WTC11 (cell line): ENCODE results near the gene ABCC6. TPM values are rescaled to one million over a fixed set of nuclear protein-coding genes. Genes with fewer than 3 reads are reported as not detected.

Source experiments
- ATAC-seq: fragments of 200-7000 bp; cut with Tn5 transposase; 2 replicates; pipeline ENCODE4 v1.10.0; 2021; ENCODE audit warnings: mild to moderate bottlenecking, moderate library complexity
- CTCF ChIA-PET: fragments of 300-600 bp; sonication (Branson Sonifier 250); formaldehyde crosslinking; loops from one replicate; lab custom pipeline; 2021; ENCODE audit warnings: antibody characterized with exemption; lab: Charles Lee
- POLR2A ChIA-PET: fragments of 350-600 bp; sonication (Branson Sonifier 250); formaldehyde crosslinking; loops from one replicate; lab custom pipeline; 2021; ENCODE audit warnings: antibody characterized with exemption; lab: Charles Lee
- DNase-seq: peaks from one replicate; pipeline ENCODE4 v3.0.0; 2021; ENCODE audit warnings: low spot score
- H3K27ac Mint-ChIP-seq: 2 replicates; pipeline ENCODE4 v1.8.0; 2021; ENCODE audit warnings: mixed read lengths
- H3K27me3 Mint-ChIP-seq: 2 replicates; pipeline ENCODE4 v1.8.0; 2021; ENCODE audit warnings: low read depth, mild to moderate bottlenecking, moderate library complexity, mixed read lengths
- H3K36me3 Mint-ChIP-seq: 2 replicates; pipeline ENCODE4 v1.8.0; 2021; ENCODE audit warnings: mixed read lengths
- H3K4me1 Mint-ChIP-seq: 2 replicates; pipeline ENCODE4 v1.8.0; 2022; ENCODE audit warnings: mixed read lengths
- H3K4me3 Mint-ChIP-seq: 2 replicates; pipeline ENCODE4 v1.8.0; 2021; ENCODE audit warnings: mild to moderate bottlenecking, moderate library complexity, mixed read lengths
- H3K9me3 Mint-ChIP-seq: 2 replicates; pipeline ENCODE4 v1.8.0; 2021; ENCODE audit warnings: mixed read lengths
- ATF1 ChIP-seq: sonication (generic); formaldehyde crosslinking; IDR thresholded peaks from 2 replicates; pipeline ENCODE4 v1.8.1; 2023; ENCODE audit warnings: mild to moderate bottlenecking, moderate library complexity, missing genetic modification reagents
- CREM ChIP-seq: sonication (generic); formaldehyde crosslinking; IDR thresholded peaks from 2 replicates; pipeline ENCODE4 v1.8.1; 2022; ENCODE audit warnings: mild to moderate bottlenecking, missing genetic modification reagents, moderate library complexity
- FOXK1 ChIP-seq: sonication (generic); formaldehyde crosslinking; IDR thresholded peaks from 2 replicates; pipeline ENCODE4 v1.8.0; 2022; ENCODE audit warnings: mild to moderate bottlenecking, moderate library complexity, missing genetic modification reagents
- GRHL2 ChIP-seq: fragments of 250-450 bp; sonication (Bioruptor Pico); IDR thresholded peaks from 2 replicates; pipeline ENCODE4 v1.8.0; 2022; ENCODE audit warnings: mild to moderate bottlenecking, moderate library complexity; ENCODE audit not compliant: insufficient replicate concordance, severe bottlenecking
- HMGA2 ChIP-seq: fragments of 250-450 bp; sonication (Bioruptor Pico); IDR thresholded peaks from 2 replicates; pipeline ENCODE4 v1.4.0; 2021; ENCODE audit warnings: mild to moderate bottlenecking, moderate library complexity
- IRF2 ChIP-seq: sonication (generic); formaldehyde crosslinking; IDR thresholded peaks from 2 replicates; pipeline ENCODE4 v1.8.0; 2022; ENCODE audit warnings: low read depth, missing genetic modification reagents, borderline replicate concordance
- JAZF1 ChIP-seq: fragments of 250-450 bp; sonication (Bioruptor Pico); IDR thresholded peaks from 2 replicates; pipeline ENCODE4 v1.9.0; 2021; ENCODE audit warnings: moderate library complexity, mild to moderate bottlenecking, inconsistent platforms
- JUN ChIP-seq: sonication (generic); formaldehyde crosslinking; IDR thresholded peaks from 2 replicates; pipeline ENCODE4 v1.8.0; 2023; ENCODE audit warnings: mild to moderate bottlenecking, missing genetic modification reagents
- NR1H2 ChIP-seq: sonication (generic); formaldehyde crosslinking; IDR thresholded peaks from 2 replicates; pipeline ENCODE4 v1.9.0; 2021; ENCODE audit warnings: mild to moderate bottlenecking, moderate library complexity, missing genetic modification reagents
- ZNF121 ChIP-seq: sonication (generic); formaldehyde crosslinking; IDR thresholded peaks from 2 replicates; pipeline ENCODE4 v1.8.0; 2023; ENCODE audit warnings: missing genetic modification reagents
- ZNF138 ChIP-seq: sonication (generic); formaldehyde crosslinking; conservative IDR thresholded peaks from 2 replicates; pipeline ENCODE4 v1.8.1; 2022; ENCODE audit warnings: mild to moderate bottlenecking, moderate library complexity, missing genetic modification reagents
- ZNF317 ChIP-seq: sonication (generic); formaldehyde crosslinking; IDR thresholded peaks from 2 replicates; pipeline ENCODE4 v1.8.1; 2023; ENCODE audit warnings: low read depth, mild to moderate bottlenecking, moderate library complexity, missing genetic modification reagents, borderline replicate concordance
- total RNA-seq: library from RNA; stranded (reverse); gene quantifications from 3 replicates; pipeline ENCODE4 v1.2.3, GENCODE V29; 2021
- TF ChIP-seq, protein P1 (sequence below): sonication (generic); formaldehyde crosslinking; IDR thresholded peaks from 2 replicates; pipeline ENCODE4 v1.8.1; 2023; ENCODE audit warnings: mild to moderate bottlenecking, missing genetic modification reagents, borderline replicate concordance
- TF ChIP-seq, protein P2 (sequence below): sonication (generic); formaldehyde crosslinking; IDR thresholded peaks from 2 replicates; pipeline ENCODE4 v1.8.1; 2022; ENCODE audit warnings: low read depth, mild to moderate bottlenecking, moderate library complexity, missing genetic modification reagents, borderline replicate concordance
- TF ChIP-seq, protein P3 (sequence below): sonication (generic); formaldehyde crosslinking; IDR thresholded peaks from 2 replicates; pipeline ENCODE4 v1.8.1; 2023; ENCODE audit warnings: mild to moderate bottlenecking, missing genetic modification reagents, moderate library complexity
- TF ChIP-seq, protein P4 (sequence below): sonication (generic); formaldehyde crosslinking; IDR thresholded peaks from 2 replicates; pipeline ENCODE4 v1.8.0; 2022; ENCODE audit warnings: mild to moderate bottlenecking, missing genetic modification reagents
- TF ChIP-seq, protein P5 (sequence below): fragments of 250-450 bp; sonication (Bioruptor Pico); IDR thresholded peaks from 2 replicates; pipeline ENCODE4 v1.9.0; 2021; ENCODE audit warnings: mild to moderate bottlenecking
- TF ChIP-seq, protein P6 (sequence below): sonication (generic); formaldehyde crosslinking; IDR thresholded peaks from 2 replicates; pipeline ENCODE4 v1.8.1; 2022; ENCODE audit warnings: missing genetic modification reagents, borderline replicate concordance
- TF ChIP-seq, protein P7 (sequence below): sonication (generic); formaldehyde crosslinking; IDR thresholded peaks from 2 replicates; pipeline ENCODE4 v1.8.1; 2023; ENCODE audit warnings: mild to moderate bottlenecking, missing genetic modification reagents, moderate library complexity

ABCC6 gene
- total RNA-seq, 1 experiment from 2014 or later: 1.3 TPM

DNA sequence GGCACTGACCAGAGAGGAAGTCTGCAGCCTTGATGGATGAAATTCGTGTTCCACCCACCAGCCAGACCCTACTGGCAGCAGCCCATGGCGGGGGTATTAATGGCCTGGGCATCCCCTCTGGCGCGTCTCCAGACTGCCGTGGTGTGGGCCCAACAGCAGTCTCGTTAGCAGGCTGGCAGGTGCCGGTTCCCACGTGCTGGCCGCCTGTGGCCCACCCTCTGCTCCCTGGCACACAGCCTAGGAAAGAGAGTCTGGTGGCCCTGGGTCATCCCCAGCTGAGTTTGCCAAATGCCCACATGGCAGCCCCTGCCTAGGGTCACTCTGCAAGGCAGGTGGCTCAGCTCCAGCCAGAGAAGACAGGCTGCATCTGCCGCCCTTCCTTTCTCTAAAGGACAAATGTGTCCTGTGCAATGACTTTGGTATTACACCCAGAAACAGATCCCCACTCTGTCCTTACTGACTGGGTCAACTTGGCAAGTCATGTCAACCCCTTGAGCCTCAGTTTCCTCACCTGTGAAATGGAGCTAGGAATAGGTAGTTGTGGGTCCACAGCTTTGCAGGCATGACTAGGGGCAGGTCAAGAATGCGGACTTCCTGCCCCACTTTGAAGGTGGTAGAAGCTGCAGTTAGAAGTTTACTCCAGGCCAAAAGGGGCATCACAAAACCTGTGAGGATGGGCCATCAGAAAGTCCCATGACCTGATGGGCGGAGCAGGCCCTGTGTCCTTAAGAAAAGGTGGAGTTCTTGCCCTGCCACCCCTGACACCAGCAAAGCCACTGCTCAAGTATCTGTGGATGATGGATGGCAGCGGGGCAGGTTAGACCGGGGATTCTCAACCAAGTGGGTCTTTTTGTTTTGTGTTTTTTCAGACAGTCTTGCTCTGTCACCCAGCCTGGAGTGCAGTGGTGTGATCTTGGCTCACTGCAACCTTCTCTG lies 76.6 kb downstream of the ABCC6 start (continued):
- TF ChIP-seq, protein P1, sequence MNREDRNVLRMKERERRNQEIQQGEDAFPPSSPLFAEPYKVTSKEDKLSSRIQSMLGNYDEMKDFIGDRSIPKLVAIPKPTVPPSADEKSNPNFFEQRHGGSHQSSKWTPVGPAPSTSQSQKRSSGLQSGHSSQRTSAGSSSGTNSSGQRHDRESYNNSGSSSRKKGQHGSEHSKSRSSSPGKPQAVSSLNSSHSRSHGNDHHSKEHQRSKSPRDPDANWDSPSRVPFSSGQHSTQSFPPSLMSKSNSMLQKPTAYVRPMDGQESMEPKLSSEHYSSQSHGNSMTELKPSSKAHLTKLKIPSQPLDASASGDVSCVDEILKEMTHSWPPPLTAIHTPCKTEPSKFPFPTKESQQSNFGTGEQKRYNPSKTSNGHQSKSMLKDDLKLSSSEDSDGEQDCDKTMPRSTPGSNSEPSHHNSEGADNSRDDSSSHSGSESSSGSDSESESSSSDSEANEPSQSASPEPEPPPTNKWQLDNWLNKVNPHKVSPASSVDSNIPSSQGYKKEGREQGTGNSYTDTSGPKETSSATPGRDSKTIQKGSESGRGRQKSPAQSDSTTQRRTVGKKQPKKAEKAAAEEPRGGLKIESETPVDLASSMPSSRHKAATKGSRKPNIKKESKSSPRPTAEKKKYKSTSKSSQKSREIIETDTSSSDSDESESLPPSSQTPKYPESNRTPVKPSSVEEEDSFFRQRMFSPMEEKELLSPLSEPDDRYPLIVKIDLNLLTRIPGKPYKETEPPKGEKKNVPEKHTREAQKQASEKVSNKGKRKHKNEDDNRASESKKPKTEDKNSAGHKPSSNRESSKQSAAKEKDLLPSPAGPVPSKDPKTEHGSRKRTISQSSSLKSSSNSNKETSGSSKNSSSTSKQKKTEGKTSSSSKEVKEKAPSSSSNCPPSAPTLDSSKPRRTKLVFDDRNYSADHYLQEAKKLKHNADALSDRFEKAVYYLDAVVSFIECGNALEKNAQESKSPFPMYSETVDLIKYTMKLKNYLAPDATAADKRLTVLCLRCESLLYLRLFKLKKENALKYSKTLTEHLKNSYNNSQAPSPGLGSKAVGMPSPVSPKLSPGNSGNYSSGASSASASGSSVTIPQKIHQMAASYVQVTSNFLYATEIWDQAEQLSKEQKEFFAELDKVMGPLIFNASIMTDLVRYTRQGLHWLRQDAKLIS (CRISPR knock-in tag): no peak
- TF ChIP-seq ZNF317 (CRISPR knock-in tag): no peak
- TF ChIP-seq HMGA2 (CRISPR knock-in tag): no peak
- no peak for TF ChIP-seq FOXK1
- TF ChIP-seq, protein P2, sequence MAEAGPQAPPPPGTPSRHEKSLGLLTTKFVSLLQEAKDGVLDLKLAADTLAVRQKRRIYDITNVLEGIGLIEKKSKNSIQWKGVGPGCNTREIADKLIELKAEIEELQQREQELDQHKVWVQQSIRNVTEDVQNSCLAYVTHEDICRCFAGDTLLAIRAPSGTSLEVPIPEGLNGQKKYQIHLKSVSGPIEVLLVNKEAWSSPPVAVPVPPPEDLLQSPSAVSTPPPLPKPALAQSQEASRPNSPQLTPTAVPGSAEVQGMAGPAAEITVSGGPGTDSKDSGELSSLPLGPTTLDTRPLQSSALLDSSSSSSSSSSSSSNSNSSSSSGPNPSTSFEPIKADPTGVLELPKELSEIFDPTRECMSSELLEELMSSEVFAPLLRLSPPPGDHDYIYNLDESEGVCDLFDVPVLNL (CRISPR knock-in tag): no peak

DNA sequence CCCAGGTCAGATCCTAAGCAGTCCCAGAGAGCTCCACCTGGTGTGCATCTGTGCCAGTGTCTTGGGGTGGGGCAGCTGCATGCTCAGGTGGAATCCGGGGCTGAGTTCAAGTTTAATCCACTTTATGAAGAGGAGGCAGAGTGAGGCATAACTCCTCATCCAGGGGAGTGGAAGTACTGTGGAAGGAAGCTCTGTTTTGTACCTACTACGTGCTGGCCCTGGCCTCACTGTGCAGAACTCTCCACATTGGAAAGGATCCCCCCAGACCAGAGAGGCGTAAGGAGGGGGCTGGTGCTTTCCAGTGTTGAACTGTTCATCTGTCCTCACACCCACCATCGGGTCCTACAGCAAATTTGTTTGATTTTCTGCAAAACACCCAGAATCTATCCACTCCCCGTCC lies 78.0 kb downstream of the ABCC6 start:
- Mint-ChIP-seq H3K4me3 (no peak overlapping the region), H3K36me3 (peaks cover 32% of the 10 kb centered on the region), H3K9me3 (no peaks in the 10 kb centered on the region), H3K27me3 (no peaks in the 10 kb centered on the region), H3K4me1 (peaks cover 7% of the 10 kb centered on the region), H3K27ac (no peak overlapping the region)
- TF ChIP-seq, protein P3, sequence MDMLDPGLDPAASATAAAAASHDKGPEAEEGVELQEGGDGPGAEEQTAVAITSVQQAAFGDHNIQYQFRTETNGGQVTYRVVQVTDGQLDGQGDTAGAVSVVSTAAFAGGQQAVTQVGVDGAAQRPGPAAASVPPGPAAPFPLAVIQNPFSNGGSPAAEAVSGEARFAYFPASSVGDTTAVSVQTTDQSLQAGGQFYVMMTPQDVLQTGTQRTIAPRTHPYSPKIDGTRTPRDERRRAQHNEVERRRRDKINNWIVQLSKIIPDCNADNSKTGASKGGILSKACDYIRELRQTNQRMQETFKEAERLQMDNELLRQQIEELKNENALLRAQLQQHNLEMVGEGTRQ (CRISPR knock-in tag): no peak
- TF ChIP-seq NR1H2 (CRISPR knock-in tag) (no peak), JAZF1 (no peak), CREM (CRISPR knock-in tag) (no peak), JUN (no peak), ZNF121 (no peak), IRF2 (no peak), GRHL2 (CRISPR knock-in tag) (no peak), ATF1 (no peak), ZNF138 (CRISPR knock-in tag) (no peak)
- TF ChIP-seq, protein P4, sequence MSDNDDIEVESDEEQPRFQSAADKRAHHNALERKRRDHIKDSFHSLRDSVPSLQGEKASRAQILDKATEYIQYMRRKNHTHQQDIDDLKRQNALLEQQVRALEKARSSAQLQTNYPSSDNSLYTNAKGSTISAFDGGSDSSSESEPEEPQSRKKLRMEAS (CRISPR knock-in tag): no peak
- TF ChIP-seq, protein P5, sequence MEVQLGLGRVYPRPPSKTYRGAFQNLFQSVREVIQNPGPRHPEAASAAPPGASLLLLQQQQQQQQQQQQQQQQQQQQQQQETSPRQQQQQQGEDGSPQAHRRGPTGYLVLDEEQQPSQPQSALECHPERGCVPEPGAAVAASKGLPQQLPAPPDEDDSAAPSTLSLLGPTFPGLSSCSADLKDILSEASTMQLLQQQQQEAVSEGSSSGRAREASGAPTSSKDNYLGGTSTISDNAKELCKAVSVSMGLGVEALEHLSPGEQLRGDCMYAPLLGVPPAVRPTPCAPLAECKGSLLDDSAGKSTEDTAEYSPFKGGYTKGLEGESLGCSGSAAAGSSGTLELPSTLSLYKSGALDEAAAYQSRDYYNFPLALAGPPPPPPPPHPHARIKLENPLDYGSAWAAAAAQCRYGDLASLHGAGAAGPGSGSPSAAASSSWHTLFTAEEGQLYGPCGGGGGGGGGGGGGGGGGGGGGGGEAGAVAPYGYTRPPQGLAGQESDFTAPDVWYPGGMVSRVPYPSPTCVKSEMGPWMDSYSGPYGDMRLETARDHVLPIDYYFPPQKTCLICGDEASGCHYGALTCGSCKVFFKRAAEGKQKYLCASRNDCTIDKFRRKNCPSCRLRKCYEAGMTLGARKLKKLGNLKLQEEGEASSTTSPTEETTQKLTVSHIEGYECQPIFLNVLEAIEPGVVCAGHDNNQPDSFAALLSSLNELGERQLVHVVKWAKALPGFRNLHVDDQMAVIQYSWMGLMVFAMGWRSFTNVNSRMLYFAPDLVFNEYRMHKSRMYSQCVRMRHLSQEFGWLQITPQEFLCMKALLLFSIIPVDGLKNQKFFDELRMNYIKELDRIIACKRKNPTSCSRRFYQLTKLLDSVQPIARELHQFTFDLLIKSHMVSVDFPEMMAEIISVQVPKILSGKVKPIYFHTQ: no peak
- TF ChIP-seq, protein P6, sequence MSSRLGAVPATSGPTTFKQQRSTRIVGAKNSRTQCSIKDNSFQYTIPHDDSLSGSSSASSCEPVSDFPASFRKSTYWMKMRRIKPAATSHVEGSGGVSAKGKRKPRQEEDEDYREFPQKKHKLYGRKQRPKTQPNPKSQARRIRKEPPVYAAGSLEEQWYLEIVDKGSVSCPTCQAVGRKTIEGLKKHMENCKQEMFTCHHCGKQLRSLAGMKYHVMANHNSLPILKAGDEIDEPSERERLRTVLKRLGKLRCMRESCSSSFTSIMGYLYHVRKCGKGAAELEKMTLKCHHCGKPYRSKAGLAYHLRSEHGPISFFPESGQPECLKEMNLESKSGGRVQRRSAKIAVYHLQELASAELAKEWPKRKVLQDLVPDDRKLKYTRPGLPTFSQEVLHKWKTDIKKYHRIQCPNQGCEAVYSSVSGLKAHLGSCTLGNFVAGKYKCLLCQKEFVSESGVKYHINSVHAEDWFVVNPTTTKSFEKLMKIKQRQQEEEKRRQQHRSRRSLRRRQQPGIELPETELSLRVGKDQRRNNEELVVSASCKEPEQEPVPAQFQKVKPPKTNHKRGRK: no peak
- TF ChIP-seq, protein P7, sequence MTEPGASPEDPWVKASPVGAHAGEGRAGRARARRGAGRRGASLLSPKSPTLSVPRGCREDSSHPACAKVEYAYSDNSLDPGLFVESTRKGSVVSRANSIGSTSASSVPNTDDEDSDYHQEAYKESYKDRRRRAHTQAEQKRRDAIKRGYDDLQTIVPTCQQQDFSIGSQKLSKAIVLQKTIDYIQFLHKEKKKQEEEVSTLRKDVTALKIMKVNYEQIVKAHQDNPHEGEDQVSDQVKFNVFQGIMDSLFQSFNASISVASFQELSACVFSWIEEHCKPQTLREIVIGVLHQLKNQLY (CRISPR knock-in tag): no peak
- no peak for DNase-seq
- ChIA-PET POLR2A (no interaction called here), CTCF (interaction anchor here (1.4 kb wide), 1 partner anchor 368 kb away, joined by 3 read pairs; no protein-coding TSS in a partner anchor)
- no peak for ATAC-seq
